AG04450 (cell line): ENCODE measurements around the gene LIN54. TPM values are rescaled to one million over a fixed set of nuclear protein-coding genes. Genes with fewer than 3 reads are reported as not detected.
"Not testable (repeated sequence)": the region's sequence is repeated elsewhere in the genome, so short reads cannot be mapped to it uniquely, and the experiment has no call there.

Experiments used
- CTCF ChIA-PET: fragments of 300-600, 350-600 bp; formaldehyde crosslinking; extraction: SDS; loops from one replicate; lab custom pipeline; 2022; ENCODE audit warnings: antibody characterized with exemption, inconsistent platforms; lab: Charles Lee
- POLR2A ChIA-PET: fragments of 350-600 bp; formaldehyde crosslinking; extraction: SDS; loops from one replicate; lab custom pipeline; 2021; ENCODE audit warnings: antibody characterized with exemption, inconsistent platforms; lab: Yijun Ruan, JAX
- DNase-seq: peaks from one replicate; pipeline ENCODE4 v3.0.0-alpha.2; 2011; ENCODE audit warnings: low read depth, low spot score
- H3K27ac ChIP-seq: one replicate; pipeline ENCODE4 v1.5.1; 2012; ENCODE audit warnings: low read depth, low read length, control low read depth
- H3K27me3 ChIP-seq: one replicate; pipeline ENCODE4 v1.6.0; 2012; ENCODE audit warnings: low read length; ENCODE audit not compliant: control insufficient read depth, insufficient read depth
- H3K4me3 ChIP-seq: 2 replicates; pipeline ENCODE4 v1.5.1; 2011; ENCODE audit warnings: mild to moderate bottlenecking, low read depth, low read length, control low read depth
- H3K9me3 ChIP-seq: 2 replicates; pipeline ENCODE4 v1.5.1; 2012; ENCODE audit warnings: low read length; ENCODE audit not compliant: control insufficient read depth, insufficient read depth
- polyA plus RNA-seq: library from polyadenylated mRNA; depleted of rRNA; stranded (reverse); fragments of >200 nt; gene quantifications from 2 replicates; pipeline ENCODE4 v1.2.3, GENCODE V29; 2011
- TF ChIP-seq, protein P1 (sequence below): IDR thresholded peaks from 2 replicates; pipeline ENCODE4 v1.5.1; 2011; ENCODE audit warnings: low read depth, low read length, control low read depth, inconsistent platforms

Gene LIN54
- polyA plus RNA-seq, 1 experiment, result 13.9 TPM

DNA sequence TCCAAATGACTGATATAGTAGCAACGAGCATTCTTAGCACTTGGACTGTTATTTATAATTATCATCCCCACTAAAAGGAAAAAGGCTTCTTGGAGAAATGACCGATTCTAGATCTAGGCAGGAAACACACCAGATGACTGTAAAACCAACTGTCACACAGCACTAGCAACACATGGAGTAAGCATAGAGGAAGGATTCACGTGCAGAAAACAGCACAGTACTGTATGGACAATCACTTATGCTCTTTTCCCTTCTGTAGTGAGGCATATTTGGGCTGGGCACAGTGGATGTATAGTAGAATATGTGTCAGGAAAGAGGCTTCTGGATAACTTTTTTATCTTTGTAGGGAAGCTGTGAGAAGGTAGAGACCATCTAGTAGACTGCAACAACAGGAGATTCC lies 18.4 kb upstream of the LIN54 start:
- TF ChIP-seq, protein P1, sequence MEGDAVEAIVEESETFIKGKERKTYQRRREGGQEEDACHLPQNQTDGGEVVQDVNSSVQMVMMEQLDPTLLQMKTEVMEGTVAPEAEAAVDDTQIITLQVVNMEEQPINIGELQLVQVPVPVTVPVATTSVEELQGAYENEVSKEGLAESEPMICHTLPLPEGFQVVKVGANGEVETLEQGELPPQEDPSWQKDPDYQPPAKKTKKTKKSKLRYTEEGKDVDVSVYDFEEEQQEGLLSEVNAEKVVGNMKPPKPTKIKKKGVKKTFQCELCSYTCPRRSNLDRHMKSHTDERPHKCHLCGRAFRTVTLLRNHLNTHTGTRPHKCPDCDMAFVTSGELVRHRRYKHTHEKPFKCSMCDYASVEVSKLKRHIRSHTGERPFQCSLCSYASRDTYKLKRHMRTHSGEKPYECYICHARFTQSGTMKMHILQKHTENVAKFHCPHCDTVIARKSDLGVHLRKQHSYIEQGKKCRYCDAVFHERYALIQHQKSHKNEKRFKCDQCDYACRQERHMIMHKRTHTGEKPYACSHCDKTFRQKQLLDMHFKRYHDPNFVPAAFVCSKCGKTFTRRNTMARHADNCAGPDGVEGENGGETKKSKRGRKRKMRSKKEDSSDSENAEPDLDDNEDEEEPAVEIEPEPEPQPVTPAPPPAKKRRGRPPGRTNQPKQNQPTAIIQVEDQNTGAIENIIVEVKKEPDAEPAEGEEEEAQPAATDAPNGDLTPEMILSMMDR, result no peak
- ChIA-PET POLR2A (no interaction called here), CTCF (no interaction called here)
- no peak for DNase-seq
- Histone ChIP-seq H3K27me3 (peaks cover 9% of the 10 kb centered on the region), H3K27ac (no peak overlapping the region), H3K9me3 (peaks cover 17% of the 10 kb centered on the region), H3K4me3 (no peak overlapping the region)

DNA sequence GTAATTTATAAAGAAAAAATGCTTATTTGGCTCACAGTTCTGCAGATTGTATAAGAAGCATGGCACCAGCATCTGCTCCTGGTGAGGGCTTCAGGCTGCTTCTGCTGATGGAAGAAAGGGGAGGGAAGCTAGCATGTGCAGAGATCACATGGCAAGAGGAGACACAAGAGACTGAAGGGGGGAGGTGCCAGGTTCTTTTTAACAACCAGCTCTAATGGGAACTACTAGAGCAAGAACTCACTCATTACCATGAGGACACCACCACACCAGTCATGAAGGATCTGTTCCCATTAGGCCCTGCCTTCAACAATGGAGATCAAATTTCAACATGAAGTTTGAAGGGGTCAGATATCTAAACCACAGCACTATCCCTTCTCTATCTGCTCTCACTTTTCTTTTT lies 14.9 kb upstream of the LIN54 start:
- CTCF ChIA-PET, result no interaction called here
- POLR2A ChIA-PET, result no interaction called here
- H3K9me3 ChIP-seq, result peaks cover 17% of the 10 kb centered on the region
- TF ChIP-seq, protein P1, result no peak
- peaks cover 3% of the 10 kb centered on the region for H3K27me3 ChIP-seq
- H3K27ac ChIP-seq, result no peak overlapping the region
- no peak overlapping the region for H3K4me3 ChIP-seq
- DNase-seq, result no peak

DNA sequence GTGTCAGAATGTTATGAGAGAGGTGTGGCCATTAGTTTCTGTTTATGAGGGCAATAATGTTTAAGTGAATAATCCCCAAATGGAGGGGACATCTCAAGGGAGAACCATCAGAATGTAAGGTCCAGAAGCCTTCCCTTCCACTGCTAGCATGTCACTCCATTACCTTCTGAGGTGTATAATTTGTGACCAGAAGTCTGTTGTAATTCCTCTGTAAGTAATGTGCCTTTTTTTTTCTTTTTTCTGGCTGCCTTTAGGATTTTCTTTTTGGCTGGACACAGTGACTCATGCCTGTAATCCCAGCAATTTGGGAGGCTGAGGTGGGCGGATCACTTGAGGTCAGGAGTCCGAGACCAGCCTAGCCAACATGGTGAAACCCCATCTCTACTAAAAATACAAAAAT lies 13.6 kb upstream of the LIN54 start:
- no peak for DNase-seq
- ChIA-PET CTCF (no interaction called here), POLR2A (no interaction called here)
- Histone ChIP-seq H3K27ac (no peak overlapping the region), H3K9me3 (peaks cover 17% of the 10 kb centered on the region), H3K4me3 (no peak overlapping the region), H3K27me3 (peaks cover 3% of the 10 kb centered on the region)
- TF ChIP-seq, protein P1, result no peak

DNA sequence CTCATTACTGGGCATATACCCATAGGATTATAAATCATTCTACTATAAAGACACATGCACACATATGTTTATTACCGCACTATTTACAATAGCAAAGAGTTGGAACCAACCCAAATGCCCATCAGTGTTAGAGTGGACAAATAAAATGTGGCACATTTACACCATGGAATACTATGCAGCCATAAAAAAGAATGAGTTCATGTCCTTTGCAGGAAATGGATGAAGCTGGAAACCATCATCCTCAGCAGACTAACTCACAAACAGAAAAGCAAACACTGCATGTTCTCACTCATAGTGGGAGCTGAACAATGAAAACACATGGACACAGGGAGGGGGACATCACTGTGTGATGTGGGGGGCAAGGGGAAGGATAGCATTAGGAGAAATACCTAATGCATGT lies 13.0 kb upstream of the LIN54 start:
- POLR2A ChIA-PET, CTCF ChIA-PET, DNase-seq, H3K27ac ChIP-seq, H3K4me3 ChIP-seq, H3K27me3 ChIP-seq: not testable (repeated sequence)
- peaks cover 17% of the 10 kb centered on the region for H3K9me3 ChIP-seq

DNA sequence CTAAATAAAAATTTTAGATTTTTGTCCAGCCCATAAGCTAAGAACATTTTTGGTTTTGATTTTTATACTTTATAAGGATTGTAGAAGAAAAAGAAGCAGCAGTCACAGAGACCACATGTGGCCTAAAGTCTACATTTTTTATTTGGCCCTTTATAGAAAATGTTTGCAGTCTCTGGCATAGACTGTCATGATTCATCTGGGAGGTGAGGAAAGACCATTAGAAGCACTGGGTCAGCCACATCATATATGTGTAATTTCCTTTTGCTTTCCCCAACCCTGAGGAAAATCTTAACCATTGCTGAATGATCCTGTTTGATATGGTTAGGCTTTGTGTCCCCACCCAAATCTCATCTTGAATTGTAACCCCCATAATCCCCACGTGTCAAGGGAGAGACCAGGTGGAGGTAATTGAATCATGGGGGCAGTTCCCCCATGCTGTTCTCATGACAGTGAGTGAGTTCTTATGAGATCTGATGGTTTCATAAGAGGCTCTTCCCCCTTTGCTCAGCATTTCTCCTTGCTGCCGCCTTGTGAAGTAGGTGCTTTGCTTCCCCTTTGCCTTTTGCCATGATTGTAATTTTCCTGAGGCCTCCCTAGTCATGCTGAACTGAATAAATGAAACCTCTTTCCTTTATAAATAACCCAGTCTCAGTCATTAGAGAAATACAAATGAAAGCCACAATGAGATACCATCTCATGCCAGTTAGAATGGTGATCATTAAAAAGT lies 12.3 kb upstream of the LIN54 start:
- no peaks in the 10 kb centered on the region for H3K27me3 ChIP-seq
- peak overlapping the region; percentile 21 for H3K27ac ChIP-seq
- CTCF ChIA-PET, result interaction anchor here (1.4 kb wide), 1 partner anchor 17 kb away, joined by 4 read pairs; no protein-coding TSS in a partner anchor
- peaks cover 17% of the 10 kb centered on the region for H3K9me3 ChIP-seq
- POLR2A ChIA-PET, result no interaction called here
- no peak overlapping the region for H3K4me3 ChIP-seq
- TF ChIP-seq, protein P1, result no peak
- DNase-seq, result no peak
